ENCODE data around the gene OR1D2.
"Not testable (repeated sequence)": the region's sequence is repeated elsewhere in the genome, so short reads cannot be mapped to it uniquely, and the experiment has no call there.

Gene OR1D2

GRCh38 chr17:3104322-3104721, at the start of gene OR1D2:
Gene OR1D2 (minus strand): TSS chr17:3104422. CDS start chr17:3092996, 11,426 bp downstream.
- TF ChIP-seq CTCF (IDR thresholded peaks at IDR 0.05; ENCODE audit: insufficient read depth, low read length, poor library complexity, severe bottlenecking), result no peak
- DNase-seq (ENCODE audit: extremely low read depth, insufficient read length), result no peak
- no peak within 1 kb of the TSS for H3K4me3 ChIP-seq (replicated peaks; ENCODE audit: low read depth, low read length)
- H3K36me3 ChIP-seq (ENCODE audit: control insufficient read depth, insufficient read depth, low read length), result no peaks in the 10 kb centered on the region
- H3K27me3 ChIP-seq (replicated peaks; ENCODE audit: control insufficient read depth, insufficient read depth, low read length), result no peaks in the 10 kb centered on the region

GRCh38 chr17:3137494-3137893, 33.3 kb upstream of the OR1D2 start:
- H3K4me3 ChIP-seq (replicated peaks; ENCODE audit: low read depth, low read length); DNase-seq (ENCODE audit: extremely low read depth, insufficient read length); H3K36me3 ChIP-seq (ENCODE audit: control insufficient read depth, insufficient read depth, low read length); H3K27me3 ChIP-seq (replicated peaks; ENCODE audit: control insufficient read depth, insufficient read depth, low read length): not testable (repeated sequence)

- Histone ChIP-seq H3K27me3 (replicated peaks; ENCODE audit: control insufficient read depth, insufficient read depth, low read length) (no peaks in the 10 kb centered on the region; the same call in 1 of the 2 replicates), H3K36me3 (ENCODE audit: control insufficient read depth, insufficient read depth, low read length) (no peaks in the 10 kb centered on the region), H3K4me3 (replicated peaks; ENCODE audit: low read depth, low read length) (no peak within 1 kb of the TSS)
- no peak for TF ChIP-seq CTCF (IDR thresholded peaks at IDR 0.05; ENCODE audit: insufficient read depth, low read length, poor library complexity, severe bottlenecking)
- DNase-seq (ENCODE audit: extremely low read depth, insufficient read length), result no peak
Measured at GRCh38 chr17:3127451-3127850, 23.2 kb upstream of the OR1D2 start, which contains the start of gene OR1G1. Gene OR1G1 (minus strand): TSS chr17:3127551. CDS start chr17:3127551, 0 bp downstream.

- H3K4me3 ChIP-seq (replicated peaks; ENCODE audit: low read depth, low read length); H3K27me3 ChIP-seq (replicated peaks; ENCODE audit: control insufficient read depth, insufficient read depth, low read length); H3K36me3 ChIP-seq (ENCODE audit: control insufficient read depth, insufficient read depth, low read length); DNase-seq (ENCODE audit: extremely low read depth, insufficient read length): not testable (repeated sequence)
Measured at GRCh38 chr17:3073850-3074249, 30.4 kb downstream of the OR1D2 start.

DNA sequence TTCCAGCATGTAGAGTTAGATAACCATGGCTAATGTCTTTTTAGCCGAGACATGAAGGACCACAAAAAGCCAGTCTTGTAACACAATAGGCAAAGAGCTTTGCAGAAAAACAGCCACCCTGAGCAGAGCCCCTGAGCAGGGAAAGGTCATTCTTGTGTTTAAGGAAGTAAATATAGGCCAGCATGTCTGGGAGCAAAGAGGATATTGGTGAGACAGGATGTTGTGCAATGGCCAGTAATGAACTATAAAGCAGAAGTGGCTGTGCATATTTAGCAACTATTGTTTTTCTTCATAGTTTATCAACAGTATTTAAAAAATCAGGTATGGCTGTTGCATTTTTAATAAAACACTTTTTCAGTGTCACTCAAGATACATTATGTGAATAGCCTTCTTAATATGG, 39.0 kb downstream of the OR1D2 start:
- not testable (repeated sequence) for H3K36me3 ChIP-seq (ENCODE audit: control insufficient read depth, insufficient read depth, low read length); DNase-seq (ENCODE audit: extremely low read depth, insufficient read length); H3K27me3 ChIP-seq (replicated peaks; ENCODE audit: control insufficient read depth, insufficient read depth, low read length); H3K4me3 ChIP-seq (replicated peaks; ENCODE audit: low read depth, low read length)

DNA sequence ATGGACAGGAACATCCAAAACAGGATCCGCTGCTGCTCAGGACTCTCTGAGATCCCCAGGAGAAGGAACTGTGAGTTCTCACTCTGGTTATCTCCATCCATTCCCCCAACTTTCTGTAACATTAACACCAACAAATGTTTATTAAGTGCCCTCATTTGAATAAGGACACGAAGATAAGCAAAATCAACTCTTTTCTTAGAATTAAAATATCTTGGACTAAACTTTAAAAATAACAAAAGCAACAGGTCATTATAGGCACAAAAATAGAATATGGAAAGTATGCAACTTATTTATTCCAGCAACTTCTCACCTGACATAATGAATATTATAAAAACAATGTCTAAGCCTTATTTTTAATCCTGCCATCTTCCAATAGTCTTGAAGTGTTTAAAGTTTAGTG, 40.7 kb downstream of the OR1D2 start, which contains the start of gene OR1D5:
Gene OR1D5 (minus strand): TSS at position 101 of the 400 bp plus-strand sequence. CDS start 0 bp downstream, at position 101.
- not testable (repeated sequence) for H3K36me3 ChIP-seq (ENCODE audit: control insufficient read depth, insufficient read depth, low read length); H3K4me3 ChIP-seq (replicated peaks; ENCODE audit: low read depth, low read length); H3K27me3 ChIP-seq (replicated peaks; ENCODE audit: control insufficient read depth, insufficient read depth, low read length); DNase-seq (ENCODE audit: extremely low read depth, insufficient read length)

DNA sequence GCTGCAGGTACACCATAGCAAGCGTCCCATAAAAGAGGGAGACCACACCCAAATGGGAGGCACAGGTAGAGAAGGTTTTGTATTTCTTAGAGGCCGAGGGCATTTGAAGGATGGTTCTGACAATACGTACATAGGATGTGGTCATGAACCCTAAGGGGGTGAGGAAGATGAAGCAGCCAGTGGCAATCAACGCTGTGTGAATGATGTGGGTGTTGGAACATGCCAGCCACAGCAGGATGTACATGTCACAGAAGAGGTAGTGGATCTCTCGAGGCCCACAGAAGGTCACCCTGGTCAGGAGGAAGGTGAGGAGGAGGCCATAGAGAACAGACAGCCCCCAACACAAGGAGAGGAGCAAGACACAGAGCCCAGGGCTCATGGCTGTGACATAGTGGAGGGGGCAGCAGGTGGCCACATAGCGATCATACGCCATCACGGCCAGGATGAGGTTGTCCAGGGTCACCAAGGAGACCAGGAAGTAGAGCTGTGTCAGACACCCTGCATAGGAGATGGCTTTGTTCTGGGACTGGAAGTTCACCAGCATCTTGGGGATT, 41.3 kb downstream of the OR1D2 start:
- not testable (repeated sequence) for H3K36me3 ChIP-seq (ENCODE audit: control insufficient read depth, insufficient read depth, low read length); H3K4me3 ChIP-seq (replicated peaks; ENCODE audit: low read depth, low read length); DNase-seq (ENCODE audit: extremely low read depth, insufficient read length); H3K27me3 ChIP-seq (replicated peaks; ENCODE audit: control insufficient read depth, insufficient read depth, low read length)

- H3K4me3 ChIP-seq (replicated peaks; ENCODE audit: low read depth, low read length); DNase-seq (ENCODE audit: extremely low read depth, insufficient read length); H3K27me3 ChIP-seq (replicated peaks; ENCODE audit: control insufficient read depth, insufficient read depth, low read length); H3K36me3 ChIP-seq (ENCODE audit: control insufficient read depth, insufficient read depth, low read length): not testable (repeated sequence)
Measured at GRCh38 chr17:3054868-3055267, 49.4 kb downstream of the OR1D2 start.

GRCh38 chr17:3049705-3050295, 54.4 kb downstream of the OR1D2 start:
- no peaks in the 10 kb centered on the region for H3K36me3 ChIP-seq (ENCODE audit: control insufficient read depth, insufficient read depth, low read length)
- no peaks in the 10 kb centered on the region for H3K27me3 ChIP-seq (replicated peaks; ENCODE audit: control insufficient read depth, insufficient read depth, low read length)
- no peak for TF ChIP-seq CTCF (IDR thresholded peaks at IDR 0.05; ENCODE audit: insufficient read depth, low read length, poor library complexity, severe bottlenecking)
- DNase-seq (ENCODE audit: extremely low read depth, insufficient read length), result no peak
- H3K4me3 ChIP-seq (replicated peaks; ENCODE audit: low read depth, low read length), result no peak overlapping the region

Measured in GM06990 (cell line).